ENCODE data around the gene TMEM88.

The TMEM88 gene

DNA sequence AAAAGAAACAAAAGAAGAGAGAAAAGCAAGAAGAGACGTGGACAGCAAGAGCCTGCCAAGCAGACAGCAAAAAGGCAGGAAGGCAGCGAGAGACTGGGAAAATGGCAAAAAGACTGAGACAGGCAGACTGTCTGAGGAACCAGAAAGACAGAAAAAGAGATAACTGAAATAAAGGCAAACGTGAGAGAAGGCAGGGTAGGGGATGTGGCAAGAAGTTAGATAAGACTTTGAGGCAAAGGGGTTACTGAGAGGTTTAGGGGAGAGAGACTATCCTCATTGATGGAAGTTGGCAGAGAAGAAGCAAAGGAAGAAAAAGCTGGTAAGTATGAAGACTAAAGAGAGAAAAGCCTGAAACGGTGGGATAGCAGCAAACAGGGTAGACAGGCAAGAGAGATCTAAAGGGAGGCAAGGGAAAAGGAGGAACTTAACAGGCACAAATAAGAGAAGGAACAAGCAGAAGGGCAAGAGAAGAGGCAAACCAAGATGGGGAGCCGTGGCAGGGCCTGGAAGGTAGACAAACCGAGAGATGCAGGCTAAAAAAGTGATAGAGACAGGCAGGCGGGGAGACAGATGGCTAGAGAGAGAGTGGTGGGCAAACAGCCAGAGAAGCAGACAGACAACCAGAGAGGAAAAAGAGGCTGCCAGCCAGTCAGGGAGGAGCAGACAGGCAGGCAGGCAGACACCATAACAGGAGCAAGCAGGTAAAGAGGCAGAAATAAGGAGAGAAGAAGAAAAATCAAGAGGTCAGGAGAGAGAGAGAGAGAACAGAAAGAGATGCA, 26.6 kb downstream of the TMEM88 start:
- Mint-ChIP-seq H3K36me3 (ENCODE audit: insufficient read depth) (peaks cover 9% of the 10 kb centered on the region), H3K4me3 (no peak overlapping the region), H3K27ac (ENCODE audit: low read depth) (no peak overlapping the region), H3K27me3 (no peaks in the 10 kb centered on the region), H3K4me1 (peaks cover 2% of the 10 kb centered on the region), H3K9me3 (no peaks in the 10 kb centered on the region)
- ATAC-seq (replicated peaks; ENCODE audit: extremely low read depth, poor library complexity, severe bottlenecking) (no peak), DNase-seq (ENCODE audit: low spot score in 2 of 2) (no peak)

GRCh38 chr17:7882068-7882467, 27.2 kb downstream of the TMEM88 start:
- DNase-seq (ENCODE audit: low spot score in 2 of 2) (no peak), ATAC-seq (replicated peaks; ENCODE audit: extremely low read depth, poor library complexity, severe bottlenecking) (no peak)
- Mint-ChIP-seq H3K9me3 (no peaks in the 10 kb centered on the region), H3K27me3 (no peaks in the 10 kb centered on the region), H3K4me3 (no peak overlapping the region), H3K27ac (ENCODE audit: low read depth) (no peak overlapping the region), H3K36me3 (ENCODE audit: insufficient read depth) (peaks cover 12% of the 10 kb centered on the region), H3K4me1 (no peaks in the 10 kb centered on the region)

GRCh38 chr17:7882629-7883028, 27.8 kb downstream of the TMEM88 start:
- ATAC-seq (replicated peaks; ENCODE audit: extremely low read depth, poor library complexity, severe bottlenecking), result no peak
- Mint-ChIP-seq H3K27ac (ENCODE audit: low read depth) (no peak overlapping the region), H3K27me3 (no peaks in the 10 kb centered on the region), H3K4me3 (no peak overlapping the region), H3K36me3 (ENCODE audit: insufficient read depth) (peaks cover 12% of the 10 kb centered on the region), H3K9me3 (no peaks in the 10 kb centered on the region), H3K4me1 (no peaks in the 10 kb centered on the region)
- no peak for DNase-seq (ENCODE audit: low spot score in 2 of 2)

GRCh38 chr17:7883781-7884386, 29.0 kb downstream of the TMEM88 start:
- no peak for DNase-seq (ENCODE audit: low spot score in 2 of 2)
- Mint-ChIP-seq H3K9me3 (no peaks in the 10 kb centered on the region), H3K27me3 (no peaks in the 10 kb centered on the region), H3K4me1 (no peaks in the 10 kb centered on the region), H3K36me3 (ENCODE audit: insufficient read depth) (peaks cover 12% of the 10 kb centered on the region), H3K27ac (ENCODE audit: low read depth) (no peak overlapping the region), H3K4me3 (no peak overlapping the region)
- no peak for ATAC-seq (replicated peaks; ENCODE audit: extremely low read depth, poor library complexity, severe bottlenecking)

GRCh38 chr17:7884581-7885366, 29.9 kb downstream of the TMEM88 start:
- H3K4me3 Mint-ChIP-seq, result no peak overlapping the region

GRCh38 chr17:7885367-7886226, 30.7 kb downstream of the TMEM88 start:
- no peak overlapping the region for H3K4me3 Mint-ChIP-seq
- no peak for ATAC-seq (replicated peaks; ENCODE audit: extremely low read depth, poor library complexity, severe bottlenecking)
- H3K27me3 Mint-ChIP-seq, result no peaks in the 10 kb centered on the region
- peaks cover 21% of the 10 kb centered on the region for H3K36me3 Mint-ChIP-seq (ENCODE audit: insufficient read depth)
- no peak for DNase-seq (ENCODE audit: low spot score in 2 of 2)
- no peaks in the 10 kb centered on the region for H3K9me3 Mint-ChIP-seq
- H3K4me1 Mint-ChIP-seq, result peaks cover 6% of the 10 kb centered on the region
- no peak overlapping the region for H3K27ac Mint-ChIP-seq (ENCODE audit: low read depth)

More at GRCh38 chr17:7884581-7885366, 29.9 kb downstream of the TMEM88 start:
- DNase-seq (ENCODE audit: low spot score in 2 of 2) (no peak), ATAC-seq (replicated peaks; ENCODE audit: extremely low read depth, poor library complexity, severe bottlenecking) (no peak)
- no peaks in the 10 kb centered on the region for H3K9me3 Mint-ChIP-seq
- H3K27me3 Mint-ChIP-seq, result no peaks in the 10 kb centered on the region
- no peaks in the 10 kb centered on the region for H3K4me1 Mint-ChIP-seq
- H3K27ac Mint-ChIP-seq (ENCODE audit: low read depth), result no peak overlapping the region
- peaks cover 16% of the 10 kb centered on the region for H3K36me3 Mint-ChIP-seq (ENCODE audit: insufficient read depth)

GRCh38 chr17:7886227-7887037, 31.6 kb downstream of the TMEM88 start:
- Mint-ChIP-seq H3K27me3 (no peaks in the 10 kb centered on the region), H3K27ac (ENCODE audit: low read depth) (no peak overlapping the region), H3K36me3 (ENCODE audit: insufficient read depth) (peaks cover 30% of the 10 kb centered on the region), H3K9me3 (no peaks in the 10 kb centered on the region), H3K4me3 (no peak overlapping the region), H3K4me1 (peaks cover 8% of the 10 kb centered on the region)
- ATAC-seq (replicated peaks; ENCODE audit: extremely low read depth, poor library complexity, severe bottlenecking) (peak; percentile 8), DNase-seq (ENCODE audit: low spot score in 2 of 2) (peak; percentile 31 to 47)

GRCh38 chr17:7887038-7887481, 32.2 kb downstream of the TMEM88 start:
- Mint-ChIP-seq H3K9me3 (no peaks in the 10 kb centered on the region), H3K27me3 (no peaks in the 10 kb centered on the region), H3K27ac (ENCODE audit: low read depth) (no peak overlapping the region), H3K4me1 (peaks cover 8% of the 10 kb centered on the region), H3K4me3 (no peak overlapping the region), H3K36me3 (ENCODE audit: insufficient read depth) (peaks cover 35% of the 10 kb centered on the region)
- DNase-seq (ENCODE audit: low spot score in 2 of 2) (no peak), ATAC-seq (replicated peaks; ENCODE audit: extremely low read depth, poor library complexity, severe bottlenecking) (peak; percentile 40)

DNA sequence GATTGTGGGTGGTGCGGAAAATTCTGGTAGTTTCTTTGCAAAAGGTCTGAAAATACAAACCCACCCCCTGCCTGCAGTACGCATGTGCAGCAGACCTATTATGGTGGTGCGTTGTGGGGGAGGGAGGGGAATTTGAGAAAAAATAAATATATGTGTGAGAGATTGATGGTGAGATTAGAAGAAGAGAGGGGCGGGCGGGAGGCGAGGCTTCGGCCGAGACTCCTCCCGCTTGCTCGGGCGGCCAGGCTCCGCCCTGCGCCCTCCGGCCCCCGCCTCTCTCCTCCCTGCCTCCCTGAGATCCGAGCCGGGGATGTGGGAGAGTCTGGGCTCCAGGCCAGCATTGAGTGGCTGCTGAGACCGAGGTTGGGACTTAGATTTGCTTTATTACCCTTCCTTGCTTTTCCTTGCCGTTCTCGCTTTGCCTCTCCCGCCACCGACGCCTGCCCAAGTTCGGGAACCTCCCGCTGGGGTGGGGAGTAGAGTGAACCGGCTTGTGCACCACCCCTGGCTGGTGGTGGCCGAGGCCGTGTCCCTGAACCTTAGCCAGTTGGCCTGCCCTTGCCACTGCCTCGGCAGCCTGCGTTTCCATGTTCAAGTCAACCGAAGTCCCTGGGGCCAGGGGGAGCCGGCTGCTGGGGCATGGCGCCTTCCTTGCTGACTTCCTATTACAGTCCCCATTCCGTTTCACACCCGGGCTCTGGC, 32.8 kb downstream of the TMEM88 start:
- ATAC-seq (replicated peaks; ENCODE audit: extremely low read depth, poor library complexity, severe bottlenecking) (peak; percentile 68), DNase-seq (ENCODE audit: low spot score in 2 of 2) (peak; percentile 53 to 83)
- H3K4me3 Mint-ChIP-seq, result no peak overlapping the region
- no peaks in the 10 kb centered on the region for H3K27me3 Mint-ChIP-seq
- peaks cover 40% of the 10 kb centered on the region for H3K36me3 Mint-ChIP-seq (ENCODE audit: insufficient read depth)
- H3K27ac Mint-ChIP-seq (ENCODE audit: low read depth), result no peak overlapping the region
- H3K9me3 Mint-ChIP-seq, result no peaks in the 10 kb centered on the region
- peaks cover 8% of the 10 kb centered on the region for H3K4me1 Mint-ChIP-seq

- ATAC-seq (replicated peaks; ENCODE audit: extremely low read depth, poor library complexity, severe bottlenecking) (peak; percentile 34), DNase-seq (ENCODE audit: low spot score in 2 of 2) (no peak)
- no peak within 1 kb of the TSS for H3K27ac Mint-ChIP-seq (ENCODE audit: low read depth)
- H3K36me3 Mint-ChIP-seq (ENCODE audit: insufficient read depth), result peaks cover 42% of the 10 kb centered on the region
- H3K4me3 Mint-ChIP-seq, result no peak within 1 kb of the TSS
- no peaks in the 10 kb centered on the region for H3K9me3 Mint-ChIP-seq
- peaks cover 8% of the 10 kb centered on the region for H3K4me1 Mint-ChIP-seq
- no peaks in the 10 kb centered on the region for H3K27me3 Mint-ChIP-seq
Observed at GRCh38 chr17:7888184-7888920, 33.5 kb downstream of the TMEM88 start, which contains the start of gene CHD3. Gene CHD3, plus strand, starts transcription at chr17:7888789. Its CDS starts 212 bp downstream, at chr17:7889001.
